GM18526 (cell line): ENCODE measurements around the gene COA8.

Experiments used
- POLR2A ChIP-seq: IDR thresholded peaks from 3 replicates; pipeline ENCODE4 v1.6.1; 2011; ENCODE audit not compliant: insufficient read length; ENCODE audit errors: extremely low read depth

Gene COA8

GRCh38 chr14:103549361-103550311 lies 13.1 kb upstream of the COA8 start:
- TF ChIP-seq POLR2A = no peak

- no peak for TF ChIP-seq POLR2A
Observed at GRCh38 chr14:103550451-103551337, 12.1 kb upstream of the COA8 start.

GRCh38 chr14:103551338-103551762 lies 11.4 kb upstream of the COA8 start:
- TF ChIP-seq POLR2A = no peak

- no peak for TF ChIP-seq POLR2A
Observed at GRCh38 chr14:103552011-103552845, 10.5 kb upstream of the COA8 start.

GRCh38 chr14:103552846-103553210 lies 9.9 kb upstream of the COA8 start:
- TF ChIP-seq POLR2A = no peak

- TF ChIP-seq POLR2A = no peak
Observed at GRCh38 chr14:103555559-103556337, 7.0 kb upstream of the COA8 start.

DNA sequence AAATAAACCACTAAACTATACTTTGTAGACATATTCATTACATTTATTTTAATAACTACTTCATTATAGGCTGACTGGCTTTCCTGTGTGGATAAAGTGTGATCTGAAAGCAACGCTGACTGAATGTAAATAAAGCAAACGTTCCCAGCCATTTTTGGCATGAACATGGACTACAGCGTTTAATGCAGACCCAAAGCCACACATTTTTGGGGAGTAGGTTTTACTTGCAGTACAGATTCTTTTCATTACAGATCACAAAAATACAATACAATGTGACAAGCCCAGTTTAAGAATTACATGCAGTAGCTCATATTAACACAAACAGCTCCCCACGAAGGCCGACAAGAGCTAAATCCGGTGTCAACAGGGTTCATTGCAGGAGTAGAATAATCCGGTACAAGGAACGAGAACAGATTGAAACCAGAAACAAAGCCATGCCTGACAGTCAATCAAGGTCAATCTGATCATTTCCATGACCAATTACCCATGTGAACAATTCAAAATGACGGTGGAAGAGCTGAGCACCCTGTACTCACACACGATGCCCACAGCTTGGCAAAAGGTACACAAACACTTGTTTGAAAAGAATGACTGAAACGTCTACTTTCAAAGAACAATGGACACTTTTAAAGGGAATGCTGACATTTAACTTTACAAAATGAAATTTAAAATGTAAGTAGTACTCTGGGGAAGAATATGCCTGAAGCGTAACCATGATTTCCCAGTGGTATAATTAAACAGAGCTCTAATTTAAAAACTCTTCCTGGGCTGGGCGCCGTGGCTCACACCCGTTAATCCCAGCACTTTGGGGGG lies 5.6 kb upstream of the COA8 start:
- no peak for TF ChIP-seq POLR2A

DNA sequence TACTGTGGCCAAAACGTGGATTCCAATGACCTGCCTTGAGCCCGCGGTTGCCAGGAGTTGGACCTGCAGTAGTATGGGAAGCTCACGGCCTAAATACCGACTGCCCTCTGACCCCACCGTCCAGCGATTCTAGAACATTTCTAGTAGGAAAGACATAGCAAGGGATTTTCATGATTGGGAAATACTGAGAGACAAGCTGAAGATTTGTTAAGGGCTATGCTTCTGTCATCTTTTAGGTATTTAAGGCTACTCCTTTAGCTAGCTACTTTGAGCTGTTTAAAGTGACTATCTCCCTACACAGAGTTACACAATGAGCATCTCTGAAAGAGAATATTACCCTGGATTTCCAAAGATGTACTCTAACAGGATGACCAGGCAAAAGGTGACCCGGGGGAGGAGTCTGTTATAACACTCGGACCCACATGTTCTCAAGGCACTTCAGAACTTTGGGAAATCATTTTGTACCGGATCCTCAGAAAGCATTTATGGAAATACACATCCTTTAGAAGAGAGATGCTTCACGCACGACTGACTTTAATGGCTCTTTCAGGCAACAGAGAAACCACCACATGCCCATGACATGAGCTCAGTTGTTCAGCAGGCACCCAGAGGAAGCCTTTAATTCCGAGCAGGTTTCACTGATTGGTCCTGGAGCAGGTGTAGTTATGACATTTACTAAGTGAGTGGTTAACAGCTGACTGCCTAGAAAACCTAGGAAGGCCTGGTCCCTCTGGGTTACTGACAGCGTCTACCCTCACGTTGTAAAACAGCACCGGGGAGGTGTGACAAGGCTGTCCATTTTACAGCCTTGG lies 4.5 kb upstream of the COA8 start:
- no peak for TF ChIP-seq POLR2A

DNA sequence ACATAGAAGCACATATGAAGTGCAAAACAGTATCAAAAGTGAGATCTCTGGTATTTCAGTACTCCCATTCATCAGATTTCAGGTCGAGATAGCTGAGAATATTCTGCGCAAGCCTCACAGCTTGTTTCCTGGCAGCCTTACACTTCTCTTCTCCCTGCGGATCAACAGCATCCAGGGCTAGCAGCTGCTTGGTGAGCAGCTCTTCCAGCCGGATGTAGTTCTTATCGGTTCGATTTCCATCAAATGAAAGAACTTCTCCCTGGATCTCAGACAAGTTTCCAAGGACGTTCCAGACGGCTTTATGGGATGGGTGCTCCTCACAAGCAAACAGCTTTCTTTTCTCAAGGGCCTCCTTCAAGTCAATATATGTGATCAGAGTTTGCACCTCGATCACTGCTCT lies 3.0 kb upstream of the COA8 start:
- TF ChIP-seq POLR2A = no peak

- no peak for TF ChIP-seq POLR2A
Observed at GRCh38 chr14:103560691-103561090, 2.1 kb upstream of the COA8 start.

GRCh38 chr14:103561381-103562178 lies 1.2 kb upstream of the COA8 start:
- TF ChIP-seq POLR2A = no peak

GRCh38 chr14:103562179-103562428 lies 656 bp upstream of the COA8 start:
- TF ChIP-seq POLR2A = no peak

DNA sequence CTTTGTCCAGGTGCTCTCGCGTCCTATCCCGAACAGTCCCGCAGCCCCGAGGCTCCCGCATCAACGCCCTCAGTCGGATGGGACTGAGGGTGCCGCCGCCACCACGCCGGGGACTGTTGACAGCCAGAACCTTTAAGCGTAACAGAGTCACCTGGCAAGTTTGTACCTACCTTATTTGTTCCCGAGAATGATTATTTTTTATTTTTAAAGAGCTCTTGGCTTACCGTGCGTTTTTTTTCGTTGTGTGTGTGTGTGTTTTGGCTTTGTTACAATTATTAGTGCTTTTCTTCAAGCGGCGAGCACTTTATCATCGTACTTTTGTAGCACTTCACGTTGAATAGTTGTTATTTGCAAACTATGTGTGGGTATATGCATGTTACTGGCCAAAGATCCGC lies 463 bp downstream of the COA8 start:
- TF ChIP-seq POLR2A = no peak
